ENCODE measurements around the gene CCL27. TPM values are rescaled to one million over a fixed set of nuclear protein-coding genes. Genes with fewer than 3 reads are reported as not detected.

CCL27 gene
- polyA plus RNA-seq, 3 donors from 2014 or later, result not detected

GRCh38 chr9:34689116-34689470 lies 26.6 kb upstream of the CCL27 start:
- DNase-seq, result no peak
- H3K27ac Mint-ChIP-seq, result no peak overlapping the region
- peaks cover 0 to 3% (median 0%) of the 10 kb centered on the region in 3 donors for H3K27me3 Mint-ChIP-seq (ENCODE audit: low read depth in 3 of 3)
- peaks cover 0 to 3% (median 0%) of the 10 kb centered on the region in 3 donors for H3K36me3 Mint-ChIP-seq
- peaks cover 0 to 2% of the 10 kb centered on the region in 2 donors for H3K4me1 Mint-ChIP-seq
- H3K9me3 Mint-ChIP-seq, result no peaks in the 10 kb centered on the region
- no peak overlapping the region for H3K4me3 Mint-ChIP-seq

- no peak for DNase-seq
- H3K27me3 Mint-ChIP-seq (ENCODE audit: low read depth in 3 of 3), result peaks cover 0 to 3% (median 0%) of the 10 kb centered on the region in 3 donors
- no peak overlapping the region for H3K27ac Mint-ChIP-seq
- peaks cover 0 to 3% (median 0%) of the 10 kb centered on the region in 3 donors for H3K36me3 Mint-ChIP-seq
- H3K4me1 Mint-ChIP-seq, result peaks cover 0 to 2% of the 10 kb centered on the region in 2 donors
- no peak overlapping the region for H3K4me3 Mint-ChIP-seq
- H3K9me3 Mint-ChIP-seq, result no peaks in the 10 kb centered on the region
Measured at GRCh38 chr9:34688329-34689115, 26.1 kb upstream of the CCL27 start.

GRCh38 chr9:34687276-34688030 lies 25.0 kb upstream of the CCL27 start:
- Mint-ChIP-seq H3K4me3 (no peak overlapping the region), H3K4me1 (peaks cover 0 to 2% of the 10 kb centered on the region in 2 donors), H3K27me3 (ENCODE audit: low read depth in 3 of 3) (no peaks in the 10 kb centered on the region), H3K9me3 (no peaks in the 10 kb centered on the region), H3K27ac (no peak overlapping the region), H3K36me3 (peaks cover 0 to 3% (median 0%) of the 10 kb centered on the region in 3 donors)
- no peak for DNase-seq

- peaks cover 0 to 3% (median 0%) of the 10 kb centered on the region in 3 donors for H3K36me3 Mint-ChIP-seq
- H3K27me3 Mint-ChIP-seq (ENCODE audit: low read depth in 3 of 3), result no peaks in the 10 kb centered on the region
- H3K4me3 Mint-ChIP-seq, result no peak overlapping the region
- no peak overlapping the region for H3K27ac Mint-ChIP-seq
- peaks cover 0 to 2% of the 10 kb centered on the region in 2 donors for H3K4me1 Mint-ChIP-seq
- no peaks in the 10 kb centered on the region for H3K9me3 Mint-ChIP-seq
- no peak for DNase-seq
Measured at GRCh38 chr9:34686732-34687131, 24.3 kb upstream of the CCL27 start.

DNA sequence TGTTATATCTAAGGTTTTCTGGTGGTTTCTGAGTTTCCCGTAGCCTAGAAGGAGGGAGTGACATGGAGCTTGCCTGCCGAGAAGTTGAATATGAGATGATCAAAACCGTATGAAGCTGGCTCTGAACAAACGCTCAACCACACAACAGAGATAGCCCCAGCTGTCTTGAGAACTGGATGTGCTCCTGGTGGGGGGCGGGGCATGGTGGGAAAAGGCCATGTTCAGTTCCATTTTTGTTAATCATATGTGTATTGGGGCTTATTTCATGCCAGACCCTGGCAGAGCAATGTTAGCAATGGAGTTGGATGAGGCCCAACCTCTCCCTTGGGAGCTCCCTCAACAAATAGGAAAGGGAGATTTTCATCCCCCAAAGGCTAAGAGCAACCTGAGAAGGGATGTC lies 23.8 kb upstream of the CCL27 start:
- no peak overlapping the region for H3K27ac Mint-ChIP-seq
- no peak overlapping the region for H3K4me3 Mint-ChIP-seq
- H3K9me3 Mint-ChIP-seq, result no peaks in the 10 kb centered on the region
- H3K27me3 Mint-ChIP-seq (ENCODE audit: low read depth in 3 of 3), result peaks cover 0 to 2% (median 2%) of the 10 kb centered on the region in 3 donors
- H3K36me3 Mint-ChIP-seq, result peaks cover 0 to 3% (median 0%) of the 10 kb centered on the region in 3 donors
- DNase-seq, result no peak
- peaks cover 0 to 2% of the 10 kb centered on the region in 2 donors for H3K4me1 Mint-ChIP-seq

- no peak overlapping the region for H3K4me3 Mint-ChIP-seq
- peaks cover 0 to 2% of the 10 kb centered on the region in 2 donors for H3K4me1 Mint-ChIP-seq
- no peak for DNase-seq
- peaks cover 0 to 3% (median 0%) of the 10 kb centered on the region in 3 donors for H3K36me3 Mint-ChIP-seq
- peaks cover 2 to 4% (median 2%) of the 10 kb centered on the region in 3 donors for H3K27me3 Mint-ChIP-seq (ENCODE audit: low read depth in 3 of 3)
- H3K9me3 Mint-ChIP-seq, result no peaks in the 10 kb centered on the region
- H3K27ac Mint-ChIP-seq, result no peak overlapping the region
Measured at GRCh38 chr9:34685591-34685990, 23.1 kb upstream of the CCL27 start.

DNA sequence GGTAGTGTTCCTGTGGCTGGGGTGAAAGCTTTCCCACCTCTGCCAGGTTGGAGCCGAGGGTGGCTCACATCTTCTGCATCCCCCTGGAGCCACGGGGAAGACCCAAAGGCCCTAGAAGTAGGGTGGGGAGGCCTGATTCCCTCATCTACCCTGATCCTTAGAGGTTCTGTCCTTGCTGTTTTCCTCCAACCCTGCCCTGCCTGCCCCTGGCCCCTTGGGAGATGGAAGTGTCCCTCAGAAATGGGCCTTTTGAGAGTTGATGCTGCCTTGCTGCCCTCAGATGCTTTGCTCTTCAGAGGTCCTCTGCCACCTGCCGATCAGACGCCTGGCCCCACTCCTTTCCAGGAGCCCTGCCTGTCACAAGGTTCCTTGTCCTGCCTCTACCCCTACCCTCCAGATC lies 22.4 kb upstream of the CCL27 start:
- no peak overlapping the region for H3K27ac Mint-ChIP-seq
- H3K27me3 Mint-ChIP-seq (ENCODE audit: low read depth in 3 of 3), result peaks cover 2 to 4% (median 2%) of the 10 kb centered on the region in 3 donors
- peaks cover 0 to 2% of the 10 kb centered on the region in 2 donors for H3K4me1 Mint-ChIP-seq
- DNase-seq, result no peak
- H3K9me3 Mint-ChIP-seq, result no peaks in the 10 kb centered on the region
- H3K4me3 Mint-ChIP-seq, result no peak overlapping the region
- H3K36me3 Mint-ChIP-seq, result peaks cover 0 to 3% (median 0%) of the 10 kb centered on the region in 3 donors

DNA sequence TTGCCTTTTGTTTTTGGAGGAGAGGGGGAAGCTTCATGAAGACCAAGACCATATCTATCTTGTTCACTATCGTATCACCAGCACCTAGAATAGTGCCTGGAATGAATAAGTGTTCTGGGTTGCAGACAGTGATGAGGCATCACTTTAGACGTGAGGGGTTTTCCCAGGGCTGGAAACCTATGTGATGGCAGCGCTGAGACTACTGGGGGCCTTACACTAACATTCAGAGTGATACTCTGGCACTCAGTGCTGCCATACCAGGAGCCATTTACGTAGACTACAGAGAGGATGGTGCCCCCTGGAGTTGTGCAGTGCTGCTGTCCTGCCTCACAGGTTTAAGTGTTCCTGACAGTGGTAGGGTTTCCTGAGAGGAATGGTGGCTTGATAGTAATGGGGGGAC lies 21.7 kb upstream of the CCL27 start:
- no peak for DNase-seq
- peaks cover 2 to 4% (median 2%) of the 10 kb centered on the region in 3 donors for H3K27me3 Mint-ChIP-seq (ENCODE audit: low read depth in 3 of 3)
- H3K4me1 Mint-ChIP-seq, result peaks cover 0 to 2% of the 10 kb centered on the region in 2 donors
- no peak overlapping the region for H3K27ac Mint-ChIP-seq
- peaks cover 0 to 3% (median 0%) of the 10 kb centered on the region in 3 donors for H3K36me3 Mint-ChIP-seq
- no peaks in the 10 kb centered on the region for H3K9me3 Mint-ChIP-seq
- no peak overlapping the region for H3K4me3 Mint-ChIP-seq

GRCh38 chr9:34675869-34676268 lies 13.4 kb upstream of the CCL27 start:
- no peak for DNase-seq
- Mint-ChIP-seq H3K9me3 (no peaks in the 10 kb centered on the region), H3K36me3 (no peaks in the 10 kb centered on the region), H3K4me1 (no peaks in the 10 kb centered on the region), H3K27me3 (ENCODE audit: low read depth in 3 of 3) (peaks cover 0 to 2% (median 1%) of the 10 kb centered on the region in 3 donors), H3K4me3 (no peak overlapping the region), H3K27ac (no peak overlapping the region)

DNA sequence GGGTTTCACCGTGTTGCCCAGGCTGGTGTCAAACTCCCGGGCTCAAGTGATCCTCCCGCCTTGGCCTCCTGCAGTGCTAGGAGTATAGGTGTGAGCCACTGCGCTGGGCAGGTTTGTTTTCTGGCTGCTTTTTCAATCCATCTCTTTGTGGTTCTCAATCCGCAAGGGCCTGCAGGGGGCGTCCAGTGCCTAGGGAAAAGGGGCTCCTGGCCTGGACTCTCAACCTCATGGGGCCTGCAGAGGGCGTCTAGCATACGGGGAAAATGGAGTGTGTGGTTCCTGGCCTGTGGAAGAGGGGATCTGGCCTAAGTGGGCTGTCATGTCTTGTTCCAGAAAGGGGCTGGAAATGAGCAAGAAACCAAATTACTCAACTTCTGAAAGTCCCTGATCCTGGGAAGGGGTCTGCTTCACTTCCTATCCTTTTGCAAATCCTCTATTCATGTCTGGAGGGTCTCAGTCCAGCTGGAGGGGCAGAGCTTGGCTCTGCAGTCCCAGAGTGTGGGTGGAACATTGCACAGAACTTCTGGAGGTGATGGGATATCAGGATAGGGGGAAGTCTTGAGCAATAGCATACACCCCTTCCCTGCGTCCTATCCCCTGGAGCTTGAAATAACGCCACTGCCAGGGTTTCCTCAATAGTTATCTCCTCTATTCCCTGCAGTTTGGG lies 12.7 kb upstream of the CCL27 start:
- Mint-ChIP-seq H3K4me1 (no peaks in the 10 kb centered on the region), H3K27ac (no peak overlapping the region), H3K36me3 (no peaks in the 10 kb centered on the region), H3K4me3 (no peak overlapping the region), H3K27me3 (ENCODE audit: low read depth in 3 of 3) (peaks cover 0 to 1% (median 0%) of the 10 kb centered on the region in 3 donors), H3K9me3 (no peaks in the 10 kb centered on the region)
- DNase-seq, result peak; percentile 17 to 28 (median 23)

DNA sequence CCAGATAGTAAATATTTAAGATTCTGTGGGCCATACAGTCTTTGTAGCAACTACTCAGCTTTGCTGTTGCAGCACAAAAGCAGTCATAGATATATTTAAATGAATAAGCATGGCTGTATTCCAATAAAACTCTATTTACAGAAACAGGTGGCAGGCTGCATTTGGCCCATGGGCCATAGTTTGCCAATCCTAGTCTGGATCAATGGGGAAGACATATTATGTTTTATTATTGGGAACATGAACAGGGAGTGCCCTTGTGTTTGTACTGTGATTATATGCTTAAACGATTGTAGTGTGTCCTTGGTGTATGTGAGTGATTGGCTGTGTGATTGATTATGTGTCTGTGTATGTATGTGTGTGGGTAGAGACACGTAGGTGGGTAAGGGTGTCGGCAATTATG lies 12.0 kb upstream of the CCL27 start:
- DNase-seq, result no peak
- H3K36me3 Mint-ChIP-seq, result no peaks in the 10 kb centered on the region
- peaks cover 0 to 2% (median 0%) of the 10 kb centered on the region in 6 donors for H3K9me3 Mint-ChIP-seq
- no peak overlapping the region for H3K27ac Mint-ChIP-seq
- no peaks in the 10 kb centered on the region for H3K4me1 Mint-ChIP-seq
- H3K27me3 Mint-ChIP-seq (ENCODE audit: low read depth in 3 of 3), result peaks cover 0 to 1% (median 0%) of the 10 kb centered on the region in 3 donors
- H3K4me3 Mint-ChIP-seq, result no peak overlapping the region

GRCh38 chr9:34671307-34671706 lies 8.8 kb upstream of the CCL27 start:
- Mint-ChIP-seq H3K4me3 (no peak overlapping the region), H3K36me3 (no peaks in the 10 kb centered on the region), H3K27me3 (ENCODE audit: low read depth in 3 of 3) (peaks cover 0 to 1% (median 0%) of the 10 kb centered on the region in 3 donors), H3K9me3 (peaks cover 0 to 2% (median 0%) of the 10 kb centered on the region in 6 donors), H3K4me1 (no peaks in the 10 kb centered on the region), H3K27ac (no peak overlapping the region)
- no peak for DNase-seq

DNA sequence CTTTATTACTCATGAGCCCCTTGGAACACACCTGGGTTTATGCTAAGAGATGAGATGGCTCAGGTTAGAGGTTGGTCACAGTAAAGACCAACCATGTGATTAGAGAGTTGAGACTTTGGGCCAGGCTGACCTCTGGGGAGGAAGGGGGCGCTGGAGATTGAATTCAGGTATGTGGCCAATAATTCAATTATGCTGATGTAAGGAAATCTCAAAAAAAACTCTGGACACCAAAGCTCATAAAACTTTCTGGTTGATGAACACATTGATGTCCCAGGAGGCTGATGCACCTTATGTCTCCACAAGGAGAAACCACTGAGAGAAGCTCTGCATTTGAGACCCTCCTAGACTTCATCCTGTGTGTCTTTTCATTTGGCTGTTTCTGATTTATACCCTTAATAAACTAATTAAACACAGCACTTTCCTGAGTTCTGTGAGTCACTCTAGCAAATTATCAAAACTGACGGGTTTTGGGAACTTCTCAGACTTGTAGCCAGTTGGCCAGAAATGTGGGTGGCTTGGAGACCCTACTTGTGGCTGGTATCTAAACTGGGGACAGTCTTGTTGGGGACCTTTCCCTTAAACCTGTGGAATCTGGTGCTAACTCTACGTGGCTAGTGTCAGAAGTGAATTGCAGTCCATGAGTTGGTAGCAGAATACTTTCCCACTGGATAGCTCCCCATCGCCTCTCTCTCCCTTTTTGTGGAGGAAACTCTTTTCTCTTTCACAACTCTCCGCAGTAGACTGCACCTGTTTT lies 7.5 kb upstream of the CCL27 start:
- peaks cover 4 to 7% of the 10 kb centered on the region in 2 donors for H3K4me1 Mint-ChIP-seq
- peak overlapping the region in 2 of 6 donors; percentile 46 to 61 for H3K27ac Mint-ChIP-seq
- H3K36me3 Mint-ChIP-seq, result no peaks in the 10 kb centered on the region
- no peak overlapping the region for H3K4me3 Mint-ChIP-seq
- peaks cover 1 to 9% (median 7%) of the 10 kb centered on the region in 3 donors for H3K27me3 Mint-ChIP-seq (ENCODE audit: low read depth in 3 of 3)
- no peak for DNase-seq
- H3K9me3 Mint-ChIP-seq, result peaks cover 0 to 2% (median 0%) of the 10 kb centered on the region in 6 donors
